HG02610 (cell line): ENCODE measurements around the gene PSPH.
A peak's percentile ranks its signal among the peaks of the same experiment; 100 is the strongest.
"Not testable (repeated sequence)": the region's sequence is repeated elsewhere in the genome, so short reads cannot be mapped to it uniquely, and the experiment has no call there.

ENCODE experiments used
- ATAC-seq: cut with Tn5 transposase; IDR thresholded peaks from one replicate; pipeline ENCODE4 v1.9.1; 2021; ENCODE audit warnings: mild to moderate bottlenecking, moderate library complexity; ENCODE audit not compliant: unreplicated experiment

Gene PSPH

GRCh38 chr7:56063500-56063881 lies 12.2 kb upstream of the PSPH start:
- no peak for ATAC-seq

- no peak for ATAC-seq
Observed at GRCh38 chr7:56062382-56062781, 11.1 kb upstream of the PSPH start.

GRCh38 chr7:56053993-56054392 lies 2.7 kb upstream of the PSPH start:
- ATAC-seq: no peak

- no peak for ATAC-seq
Observed at GRCh38 chr7:56053379-56053778, 2.1 kb upstream of the PSPH start.

GRCh38 chr7:56051053-56051338 lies 248 bp downstream of the PSPH start:
- ATAC-seq: no peak

GRCh38 chr7:56048763-56049162 lies 2.5 kb downstream of the PSPH start:
- ATAC-seq: not testable (repeated sequence)

GRCh38 chr7:56048245-56048644 lies 3.0 kb downstream of the PSPH start:
- no peak for ATAC-seq

GRCh38 chr7:56047446-56048116 lies 3.7 kb downstream of the PSPH start:
- ATAC-seq: not testable (repeated sequence)

- no peak for ATAC-seq
Observed at GRCh38 chr7:56046721-56047445, 4.4 kb downstream of the PSPH start.

GRCh38 chr7:56045758-56046157 lies 5.5 kb downstream of the PSPH start:
- not testable (repeated sequence) for ATAC-seq

GRCh38 chr7:56040730-56041129 lies 10.5 kb downstream of the PSPH start:
- ATAC-seq: no peak

- peak; percentile 98 for ATAC-seq
Observed at GRCh38 chr7:56033671-56034432, 17.4 kb downstream of the PSPH start.

GRCh38 chr7:56032578-56032977 lies 18.7 kb downstream of the PSPH start:
- not testable (repeated sequence) for ATAC-seq

- ATAC-seq: not testable (repeated sequence)
Observed at GRCh38 chr7:56031556-56031955, 19.7 kb downstream of the PSPH start.

GRCh38 chr7:56030340-56030739 lies 20.9 kb downstream of the PSPH start:
- no peak for ATAC-seq

GRCh38 chr7:56028942-56029630 lies 22.2 kb downstream of the PSPH start:
- no peak for ATAC-seq

GRCh38 chr7:56026538-56026937 lies 24.7 kb downstream of the PSPH start:
- ATAC-seq: no peak

GRCh38 chr7:56023500-56023899 lies 27.7 kb downstream of the PSPH start:
- no peak for ATAC-seq

GRCh38 chr7:56019501-56019900 lies 31.7 kb downstream of the PSPH start:
- ATAC-seq: no peak

- not testable (repeated sequence) for ATAC-seq
Observed at GRCh38 chr7:56017015-56017414, 34.2 kb downstream of the PSPH start.

- no peak for ATAC-seq
Observed at GRCh38 chr7:56009695-56010094, 41.5 kb downstream of the PSPH start.
